D721Med (cell line): ENCODE results near the gene TBC1D5.

Source experiments
- DNase-seq: peaks from one replicate; pipeline ENCODE4 v3.0.0; 2011; ENCODE audit warnings: low spot score; ENCODE audit not compliant: insufficient read length
- FAIRE-seq: peaks from 2 replicates; lab custom pipeline; 2011; peaks lifted over from hg19 to GRCh38; lab: Jason Lieb, UNC
- CTCF ChIP-seq: IDR thresholded peaks from 2 replicates; pipeline ENCODE4 v1.5.1; 2012; ENCODE audit warnings: mild to moderate bottlenecking, control low read depth; ENCODE audit not compliant: insufficient read depth; ENCODE audit errors: missing control alignments

Gene TBC1D5

GRCh38 chr3:17140670-17141505, 601.5 kb downstream of the TBC1D5 start:
- DNase-seq (no peak), FAIRE-seq (no peak)
- TF ChIP-seq CTCF, result no peak

- TF ChIP-seq CTCF, result no peak
- peak; percentile 11 for FAIRE-seq
- DNase-seq, result peak; percentile 75
Measured at GRCh38 chr3:17138246-17139039, 604.0 kb downstream of the TBC1D5 start.

- DNase-seq, result no peak
- no peak for FAIRE-seq
Measured at GRCh38 chr3:17137321-17137826, 605.1 kb downstream of the TBC1D5 start.

GRCh38 chr3:17136136-17136721, 606.2 kb downstream of the TBC1D5 start:
- no peak for TF ChIP-seq CTCF
- DNase-seq (no peak), FAIRE-seq (no peak)

More at GRCh38 chr3:17137321-17137826, 605.1 kb downstream of the TBC1D5 start:
- no peak for TF ChIP-seq CTCF

GRCh38 chr3:17135696-17136095, 606.7 kb downstream of the TBC1D5 start:
- FAIRE-seq, result no peak

More at GRCh38 chr3:17135696-17136095, 606.7 kb downstream of the TBC1D5 start:
- DNase-seq, result no peak
- no peak for TF ChIP-seq CTCF
